ENCODE results near the gene DZIP1. TPM values are rescaled to one million over a fixed set of nuclear protein-coding genes. Genes with fewer than 3 reads are reported as not detected.

Gene DZIP1
- total RNA-seq, 1 experiment from 2014 or later = 47.6 TPM

GRCh38 chr13:95626768-95627167 lies 17.7 kb downstream of the DZIP1 start:
- no peak overlapping the region for H3K27ac ChIP-seq
- no peak overlapping the region for H3K4me3 ChIP-seq
- H3K27me3 ChIP-seq = no peaks in the 10 kb centered on the region
- no peaks in the 10 kb centered on the region for H3K4me1 ChIP-seq
- H3K9me3 ChIP-seq (replicated peaks) = no peaks in the 10 kb centered on the region
- DNase-seq = no peak
- H3K36me3 ChIP-seq = peaks cover 85% of the 10 kb centered on the region

- Histone ChIP-seq H3K27ac (no peak overlapping the region), H3K36me3 (peaks cover 83% of the 10 kb centered on the region), H3K4me1 (no peaks in the 10 kb centered on the region), H3K4me3 (no peak overlapping the region), H3K9me3 (replicated peaks) (no peaks in the 10 kb centered on the region), H3K27me3 (no peaks in the 10 kb centered on the region)
- DNase-seq = peak in 1 of 2 experiments; percentile 64
These were observed 20.5 kb downstream of the DZIP1 start for GRCh38 chr13:95624020-95624419.

DNA sequence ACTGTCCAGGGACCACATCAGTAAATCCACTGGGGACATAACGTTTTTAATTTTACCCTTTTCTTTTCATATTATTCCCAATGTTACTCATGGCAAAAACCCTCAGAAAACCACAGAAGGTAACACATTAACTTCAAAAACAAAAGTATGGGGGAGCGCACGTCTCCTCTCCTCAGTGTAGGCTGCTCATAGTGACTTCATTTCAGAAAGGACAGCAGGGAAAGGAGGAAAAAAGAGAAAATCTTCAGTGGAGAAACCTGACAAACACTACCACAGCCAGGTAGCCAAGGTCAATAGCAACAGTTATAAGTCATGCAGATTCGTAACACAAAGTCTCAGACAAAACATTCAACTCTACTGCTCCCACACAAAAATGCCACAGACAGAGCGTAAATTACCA lies 21.4 kb downstream of the DZIP1 start:
- no peaks in the 10 kb centered on the region for H3K9me3 ChIP-seq (replicated peaks)
- H3K27ac ChIP-seq = no peak overlapping the region
- H3K36me3 ChIP-seq = peaks cover 83% of the 10 kb centered on the region
- H3K27me3 ChIP-seq = no peaks in the 10 kb centered on the region
- DNase-seq = no peak
- H3K4me1 ChIP-seq = no peaks in the 10 kb centered on the region
- no peak overlapping the region for H3K4me3 ChIP-seq

GRCh38 chr13:95620825-95621498 lies 23.5 kb downstream of the DZIP1 start:
- Histone ChIP-seq H3K27me3 (no peaks in the 10 kb centered on the region), H3K36me3 (peaks cover 66% of the 10 kb centered on the region), H3K4me1 (no peaks in the 10 kb centered on the region), H3K27ac (no peak overlapping the region), H3K9me3 (replicated peaks) (no peaks in the 10 kb centered on the region), H3K4me3 (no peak overlapping the region)
- DNase-seq = no peak

- H3K36me3 ChIP-seq = peaks cover 69% of the 10 kb centered on the region
- H3K9me3 ChIP-seq (replicated peaks) = no peaks in the 10 kb centered on the region
- H3K27me3 ChIP-seq = no peaks in the 10 kb centered on the region
- H3K27ac ChIP-seq = no peak overlapping the region
- no peak overlapping the region for H3K4me3 ChIP-seq
- DNase-seq = no peak
- no peaks in the 10 kb centered on the region for H3K4me1 ChIP-seq
These were observed 24.3 kb downstream of the DZIP1 start for GRCh38 chr13:95620030-95620824.

DNA sequence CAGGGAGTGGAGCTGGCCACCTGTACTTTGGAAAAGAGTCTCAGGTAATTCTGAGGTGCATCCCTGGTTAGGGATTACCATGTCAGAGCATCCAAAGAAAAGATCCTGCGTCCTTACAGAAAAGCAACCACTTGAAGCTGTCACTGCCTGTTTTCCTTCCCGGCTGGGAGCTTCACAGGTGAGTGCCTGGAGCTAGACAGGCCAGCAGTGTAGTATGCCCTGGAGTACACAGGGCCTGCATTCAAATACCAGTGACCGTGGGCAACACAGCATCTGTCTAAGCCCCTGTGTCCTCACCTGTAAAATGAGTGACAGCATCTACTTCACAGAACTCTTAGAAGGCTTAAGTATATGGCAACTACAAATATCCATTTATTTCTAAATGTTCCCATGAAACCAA lies 29.0 kb downstream of the DZIP1 start:
- Histone ChIP-seq H3K4me1 (no peaks in the 10 kb centered on the region), H3K27ac (no peak overlapping the region), H3K4me3 (no peak overlapping the region), H3K27me3 (no peaks in the 10 kb centered on the region), H3K36me3 (peaks cover 62% of the 10 kb centered on the region), H3K9me3 (replicated peaks) (no peaks in the 10 kb centered on the region)
- DNase-seq = no peak

DNA sequence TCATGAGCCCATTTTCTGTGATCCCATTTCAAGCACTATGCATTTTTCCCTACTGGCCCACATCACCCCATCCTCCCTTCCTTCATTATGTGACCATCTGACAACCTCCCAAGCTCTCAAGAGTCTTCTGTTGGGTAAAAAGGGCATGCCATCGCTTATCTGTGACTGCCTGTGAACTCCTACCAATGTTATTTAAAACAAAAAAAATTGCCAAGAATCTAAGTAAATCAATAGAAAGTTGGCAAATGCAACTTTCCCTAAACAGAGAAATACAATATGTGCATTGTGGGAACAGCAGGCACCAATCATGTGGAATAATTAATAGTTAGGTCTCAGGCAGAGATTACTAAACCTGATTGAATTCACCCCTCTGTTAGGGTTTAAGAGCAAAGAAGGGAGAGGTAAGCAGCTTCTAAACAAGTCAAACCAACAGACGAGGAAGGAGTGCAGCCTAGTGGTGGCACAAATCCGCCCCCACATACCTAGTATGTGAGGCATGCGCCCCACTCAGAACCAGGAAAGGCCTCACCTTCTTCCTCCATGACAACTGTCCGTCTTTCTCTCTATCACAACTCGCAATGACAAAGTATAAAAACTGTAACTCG lies 29.8 kb downstream of the DZIP1 start:
- Histone ChIP-seq H3K27me3 (no peaks in the 10 kb centered on the region), H3K4me1 (peaks cover under 1% of the 10 kb centered on the region), H3K27ac (no peak overlapping the region), H3K36me3 (peaks cover 57% of the 10 kb centered on the region), H3K9me3 (replicated peaks) (no peaks in the 10 kb centered on the region), H3K4me3 (no peak overlapping the region)
- no peak for DNase-seq

DNA sequence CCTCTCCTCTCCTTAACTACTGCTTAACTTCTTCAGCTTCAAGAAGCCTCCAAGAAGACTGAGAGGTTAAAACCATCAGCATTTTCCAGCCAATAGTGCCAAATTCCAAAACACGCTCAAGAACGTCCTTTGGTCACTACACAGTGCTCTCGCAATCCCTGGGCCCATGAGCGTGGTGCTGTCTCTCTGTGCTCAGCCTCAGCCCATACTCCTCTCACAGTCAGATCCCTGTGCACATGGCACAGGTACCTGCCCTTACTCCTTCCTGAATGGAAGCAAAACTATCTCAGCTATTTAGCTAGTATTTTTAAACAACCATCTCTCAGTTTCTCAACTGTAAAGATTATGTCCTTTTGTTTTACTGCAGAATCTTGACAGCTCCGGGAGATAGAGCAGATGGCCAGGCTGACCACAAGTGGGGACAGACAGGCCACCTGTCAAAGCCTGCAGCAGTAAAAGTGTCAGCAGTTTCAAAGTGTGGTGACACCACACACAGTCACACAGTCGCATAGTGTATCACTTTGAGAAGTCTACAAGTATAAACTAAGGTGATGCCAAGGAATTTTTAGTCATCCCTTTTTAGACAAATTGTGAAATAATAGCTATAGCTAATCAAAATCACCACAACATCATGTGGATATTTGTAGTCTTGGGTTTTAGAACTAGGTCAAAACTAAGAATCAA lies 35.7 kb downstream of the DZIP1 start:
- H3K4me3 ChIP-seq = no peak overlapping the region
- no peaks in the 10 kb centered on the region for H3K9me3 ChIP-seq (replicated peaks)
- peak overlapping the region; percentile 40 for H3K27ac ChIP-seq
- peaks cover 65% of the 10 kb centered on the region for H3K36me3 ChIP-seq
- no peaks in the 10 kb centered on the region for H3K27me3 ChIP-seq
- DNase-seq = peak; percentile 52 to 70
- H3K4me1 ChIP-seq = peaks cover 22% of the 10 kb centered on the region

- no peaks in the 10 kb centered on the region for H3K27me3 ChIP-seq
- H3K27ac ChIP-seq = no peak overlapping the region
- no peak overlapping the region for H3K4me3 ChIP-seq
- H3K9me3 ChIP-seq (replicated peaks) = no peaks in the 10 kb centered on the region
- H3K36me3 ChIP-seq = peaks cover 67% of the 10 kb centered on the region
- peaks cover 24% of the 10 kb centered on the region for H3K4me1 ChIP-seq
- peak in 1 of 2 experiments; percentile 38 for DNase-seq
These were observed 37.1 kb downstream of the DZIP1 start for GRCh38 chr13:95607366-95607765.

DNA sequence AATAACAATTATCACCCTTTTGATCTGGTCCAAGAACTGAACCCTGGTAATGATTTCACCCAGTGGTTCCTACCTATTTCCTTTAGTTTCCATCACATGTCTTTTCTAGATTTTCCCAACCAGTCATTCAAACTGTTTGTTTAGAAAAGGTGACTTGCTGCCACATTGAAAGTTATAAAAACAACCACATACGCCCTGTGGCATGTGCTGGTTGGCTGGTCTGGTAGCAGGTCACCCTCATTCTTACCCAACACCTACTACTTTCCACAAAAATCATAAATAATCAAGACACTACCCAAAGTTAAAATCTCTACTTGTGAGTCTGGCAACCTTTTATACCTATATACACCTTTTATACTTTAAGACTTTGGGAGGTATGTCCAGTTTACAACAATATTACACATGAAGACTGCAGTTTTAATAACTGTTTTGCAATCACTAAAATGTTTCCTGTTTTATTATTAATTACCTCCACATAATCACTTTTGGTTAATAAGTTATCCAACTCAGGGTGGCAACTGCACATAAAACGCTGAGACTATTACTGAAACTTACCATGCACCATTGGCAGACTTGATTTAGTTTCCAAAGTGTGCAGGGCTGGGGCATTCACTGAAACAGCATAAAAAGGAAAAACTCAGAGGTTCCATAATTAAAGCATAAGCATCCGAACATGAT lies 38.9 kb downstream of the DZIP1 start:
- peaks cover 58% of the 10 kb centered on the region for H3K36me3 ChIP-seq
- no peaks in the 10 kb centered on the region for H3K27me3 ChIP-seq
- H3K27ac ChIP-seq = no peak overlapping the region
- no peaks in the 10 kb centered on the region for H3K9me3 ChIP-seq (replicated peaks)
- no peak for DNase-seq
- no peak overlapping the region for H3K4me3 ChIP-seq
- H3K4me1 ChIP-seq = peaks cover 30% of the 10 kb centered on the region

DNA sequence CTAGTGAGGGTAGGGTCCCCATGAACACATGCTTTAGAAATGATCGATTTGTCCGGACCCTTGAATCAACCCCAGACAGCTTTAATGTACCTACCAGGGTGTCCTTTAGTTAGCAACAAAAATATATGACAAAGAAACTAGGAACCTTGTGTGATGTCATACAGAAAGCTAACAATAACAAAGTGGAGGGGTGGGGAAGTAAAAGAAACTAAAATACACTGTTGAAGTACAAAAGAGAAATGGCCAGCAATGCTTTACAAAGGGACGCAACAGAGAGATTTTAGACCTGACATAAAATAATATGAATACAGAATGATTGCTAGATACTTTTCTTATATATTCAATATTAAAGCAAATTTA lies 40.0 kb downstream of the DZIP1 start:
- Histone ChIP-seq H3K27me3 (no peaks in the 10 kb centered on the region), H3K27ac (no peak overlapping the region), H3K4me1 (peaks cover 27% of the 10 kb centered on the region), H3K4me3 (no peak overlapping the region), H3K9me3 (replicated peaks) (no peaks in the 10 kb centered on the region), H3K36me3 (peaks cover 62% of the 10 kb centered on the region)
- no peak for DNase-seq

GRCh38 chr13:95603887-95604555 lies 40.5 kb downstream of the DZIP1 start:
- no peak for DNase-seq
- peaks cover 67% of the 10 kb centered on the region for H3K36me3 ChIP-seq
- no peaks in the 10 kb centered on the region for H3K9me3 ChIP-seq (replicated peaks)
- peaks cover 22% of the 10 kb centered on the region for H3K4me1 ChIP-seq
- no peaks in the 10 kb centered on the region for H3K27me3 ChIP-seq
- H3K4me3 ChIP-seq = no peak overlapping the region
- H3K27ac ChIP-seq = no peak overlapping the region

GRCh38 chr13:95601906-95602305 lies 42.6 kb downstream of the DZIP1 start:
- Histone ChIP-seq H3K4me3 (no peak overlapping the region), H3K27ac (peak overlapping the region; percentile 44), H3K36me3 (peaks cover 61% of the 10 kb centered on the region), H3K27me3 (no peaks in the 10 kb centered on the region), H3K4me1 (peaks cover 7% of the 10 kb centered on the region), H3K9me3 (replicated peaks) (no peaks in the 10 kb centered on the region)
- peak; percentile 35 to 57 for DNase-seq

DNA sequence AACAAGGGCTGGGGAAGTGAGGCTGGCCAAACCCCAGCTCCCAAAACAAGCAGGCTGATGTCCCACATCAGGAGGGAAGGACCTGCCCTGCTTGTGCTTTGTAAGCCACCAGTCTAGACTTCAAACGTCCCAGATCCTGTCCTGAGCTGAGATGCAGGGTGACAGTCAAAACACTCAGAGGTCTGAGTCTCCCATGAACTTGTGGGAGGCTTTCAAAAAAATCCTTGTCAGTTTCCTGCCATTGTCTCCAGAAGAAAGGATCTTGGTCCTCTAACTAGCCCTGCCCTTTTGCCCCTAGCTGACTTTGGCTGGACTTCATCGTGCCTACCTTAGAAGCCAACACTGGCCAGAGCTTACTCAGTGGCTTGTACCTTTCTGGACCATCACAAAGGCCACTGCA lies 43.3 kb downstream of the DZIP1 start:
- Histone ChIP-seq H3K4me1 (peaks cover 7% of the 10 kb centered on the region), H3K27ac (peak overlapping the region; percentile 44), H3K36me3 (peaks cover 60% of the 10 kb centered on the region), H3K4me3 (no peak overlapping the region), H3K27me3 (no peaks in the 10 kb centered on the region), H3K9me3 (replicated peaks) (no peaks in the 10 kb centered on the region)
- no peak for DNase-seq
